HCT116 (cell line): ENCODE measurements around the gene PCDHB12. TPM values are rescaled to one million over a fixed set of nuclear protein-coding genes. Genes with fewer than 3 reads are reported as not detected.
"Not testable (repeated sequence)": the region's sequence is repeated elsewhere in the genome, so short reads cannot be mapped to it uniquely, and the experiment has no call there.

Experiments used
- ATAC-seq: fragments of 200-7000 bp; cut with Tn5 transposase; 2 replicates; pipeline ENCODE4 v1.9.1; 2020; ENCODE audit warnings: mild to moderate bottlenecking, moderate library complexity
- BruUV-seq: library from RNA; stranded (reverse); fragments of 400-500 nt; replicated peaks from 2 replicates; lab custom pipeline; 2021; lab: Mats Ljungman, UMichigan
- CTCF ChIA-PET: fragments of 300-600 bp; sonication (Branson Sonifier 250); formaldehyde crosslinking; loops from one replicate; lab custom pipeline; 2021; ENCODE audit warnings: antibody characterized with exemption; lab: Charles Lee
- POLR2A ChIA-PET: fragments of 300-600, 350-600 bp; sonication (Branson Sonifier 250); formaldehyde crosslinking; loops from one replicate; lab custom pipeline; 2021; ENCODE audit warnings: antibody characterized with exemption; lab: Charles Lee
- RAD21 ChIA-PET, 2 experiments: fragments of 300-600 bp; sonication (Branson Sonifier 250); formaldehyde crosslinking; loops; one replicate each; lab custom pipeline; 2023; ENCODE audit warnings: low total read pairs in 2 of 2; ENCODE audit not compliant: uncharacterized antibody in 2 of 2, unreplicated experiment in 2 of 2, low non-redundant PET in 1 of 2; lab: Charles Lee
- DNase-seq: peaks from one replicate; pipeline ENCODE4 v3.0.0-alpha.2; 2010; ENCODE audit warnings: low read depth, low spot score
- H2AFZ ChIP-seq: fragments of 200-600 bp; shearing (Covaris generic), sonication (generic); 2 replicates; pipeline ENCODE4 v1.6.1; 2017; ENCODE audit warnings: low read depth, mixed run types, mixed read lengths, antibody characterized with exemption, low read length; ENCODE audit not compliant: poor library complexity, severe bottlenecking
- H3K27ac ChIP-seq: 2 replicates; pipeline ENCODE4 v1.5.1; 2012; ENCODE audit warnings: low read depth, low read length
- H3K27me3 ChIP-seq: fragments of 200-600 bp; sonication (generic); 2 replicates; pipeline ENCODE4 v1.6.1; 2016; ENCODE audit warnings: mixed run types, low read length, mixed read lengths; ENCODE audit not compliant: insufficient read depth
- H3K36me3 ChIP-seq, 2 experiments: fragments of 200-500 bp in 1 of 2; fragments of 200-600 bp in 1 of 2; sonication (Bioruptor generic) in 1 of 2; sonication (generic) in 1 of 2; 2 replicates each; pipeline versions ENCODE4 v1.5.1 to v1.6.1; 2014 to 2016; ENCODE audit warnings: low read length in 2 of 2, inconsistent platforms in 1 of 2, mixed read lengths in 1 of 2, mixed run types in 1 of 2; ENCODE audit not compliant: insufficient read depth in 2 of 2, control insufficient read depth in 1 of 2
- H3K4me1 ChIP-seq, 2 experiments: fragments of 200-600 bp in 1 of 2; sonication (generic) in 1 of 2; 2 replicates each; pipeline versions ENCODE4 v1.5.1 to v1.6.1; 2012 to 2017; ENCODE audit warnings: low read length in 2 of 2, inconsistent platforms in 1 of 2, mild to moderate bottlenecking in 1 of 2, mixed read lengths in 1 of 2, mixed run types in 1 of 2, moderate library complexity in 1 of 2; ENCODE audit not compliant: insufficient read depth in 2 of 2, control insufficient read depth in 1 of 2
- H3K4me2 ChIP-seq: fragments of 200-600 bp; sonication (generic); 2 replicates; pipeline ENCODE4 v1.6.1; 2017; ENCODE audit warnings: mixed run types, low read length, mixed read lengths
- H3K4me3 ChIP-seq, 2 experiments: fragments of 200-600 bp in 1 of 2; sonication (generic) in 1 of 2; replicated peaks in 1 of 2; 2 replicates each; pipeline ENCODE4 v1.5.1; 2011 to 2016; ENCODE audit warnings: low read length in 2 of 2, control low read depth in 1 of 2, low read depth in 1 of 2, mild to moderate bottlenecking in 1 of 2, mixed read lengths in 1 of 2, mixed run types in 1 of 2
- H3K79me2 ChIP-seq: fragments of 200-600 bp; sonication (generic); 2 replicates; pipeline ENCODE4 v1.6.1; 2017; ENCODE audit warnings: mild to moderate bottlenecking, mixed run types, low read length, moderate library complexity, mixed read lengths; ENCODE audit not compliant: insufficient read depth
- H3K9ac ChIP-seq: fragments of 200-600 bp; sonication (generic); 2 replicates; pipeline ENCODE4 v1.6.1; 2016; ENCODE audit warnings: low read length, mixed read lengths
- H3K9me2 ChIP-seq: fragments of 200-600 bp; sonication (generic), shearing (Covaris generic); 2 replicates; pipeline ENCODE4 v1.6.1; 2017; ENCODE audit warnings: mixed run types, mild to moderate bottlenecking, moderate library complexity; ENCODE audit not compliant: insufficient read depth
- H3K9me3 ChIP-seq, 2 experiments: fragments of 200-500 bp in 1 of 2; fragments of 200-600 bp in 1 of 2; sonication (Bioruptor generic) in 1 of 2; sonication (generic) in 1 of 2; 2 replicates each; pipeline ENCODE4 v1.6.1; 2014 to 2017; ENCODE audit warnings: low read length in 2 of 2, mixed read lengths in 2 of 2, inconsistent platforms in 1 of 2, low read depth in 1 of 2, mild to moderate bottlenecking in 1 of 2, mixed run types in 1 of 2, moderate library complexity in 1 of 2; ENCODE audit not compliant: control insufficient read depth in 1 of 2, insufficient read depth in 1 of 2
- H4K20me1 ChIP-seq: fragments of 200-600 bp; sonication (generic), shearing (Covaris generic); 2 replicates; pipeline ENCODE4 v1.6.1; 2017; ENCODE audit warnings: mixed run types, mild to moderate bottlenecking, moderate library complexity; ENCODE audit not compliant: insufficient read depth
- RAD21 ChIP-seq: IDR thresholded peaks from 2 replicates; pipeline ENCODE4 v1.6.1; 2012; ENCODE audit warnings: low read depth, mild to moderate bottlenecking
- TCF7L2 ChIP-seq: IDR thresholded peaks from 2 replicates; pipeline ENCODE4 v1.7.0; 2011; ENCODE audit warnings: borderline replicate concordance, inconsistent platforms; ENCODE audit not compliant: insufficient read depth, insufficient read length; ENCODE audit errors: extremely low read depth
- intact Hi-C: fragments of 100-400 bp; cut with micrococcal nuclease; formaldehyde crosslinking; loops from 2 replicates; pipeline ENCODE4 v1.10.0; 2022
- total RNA-seq: library from RNA; stranded (reverse); gene quantifications from one replicate; pipeline ENCODE4 v1.2.1, GENCODE V29; 2021; ENCODE audit not compliant: unreplicated experiment

Gene PCDHB12
- total RNA-seq, 1 experiment from 2014 or later: not detected

DNA sequence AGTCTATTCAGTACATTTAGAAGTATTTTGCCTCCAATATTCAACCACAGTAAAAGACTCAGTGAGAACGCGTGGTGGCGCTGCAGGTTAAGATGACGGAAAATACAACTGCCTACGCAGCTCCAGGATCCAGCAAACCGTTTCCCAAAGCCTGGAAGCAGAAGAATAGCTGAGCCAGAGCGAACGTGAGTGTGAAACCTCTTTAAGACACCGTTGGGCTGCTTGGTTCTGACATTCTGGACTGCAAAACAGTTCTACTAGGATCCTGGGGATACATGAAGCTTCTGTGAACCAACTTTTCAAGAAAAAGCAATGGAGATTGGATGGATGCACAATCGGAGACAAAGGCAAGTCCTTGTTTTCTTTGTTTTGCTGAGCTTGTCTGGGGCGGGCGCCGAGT is 26.3 kb upstream of the PCDHB12 start, which contains the start of gene PCDHB16:
Gene PCDHB16 (plus strand): TSS at position 140 of the 400 bp plus-strand sequence. CDS start 173 bp downstream, at position 313.
- Histone ChIP-seq H3K36me3 (no peaks in the 10 kb centered on the region), H3K4me3 (no peak within 1 kb of the TSS), H3K9me2 (no peaks in the 10 kb centered on the region), H3K4me2 (no peak within 1 kb of the TSS), H3K27me3 (no peaks in the 10 kb centered on the region), H3K4me1 (no peaks in the 10 kb centered on the region), H3K27ac (no peak within 1 kb of the TSS), H3K9ac (no peak within 1 kb of the TSS), H4K20me1 (no peaks in the 10 kb centered on the region), H3K9me3 (peaks cover 0 to 6% of the 10 kb centered on the region in 2 experiments; a peak in 2 of 4 replicates), H3K79me2 (no peaks in the 10 kb centered on the region), H2AFZ (no peak within 1 kb of the TSS)
- DNase-seq (no peak), ATAC-seq (no peak)
- ChIA-PET CTCF (no interaction called here), RAD21 (no interaction called here), POLR2A (no interaction called here)
- peak; percentile 7; the same call in 1 of the 2 replicates for TF ChIP-seq RAD21
- TF ChIP-seq TCF7L2: no peak
- BruUV-seq: no TSS peak
- intact Hi-C loops: no loop called here

DNA sequence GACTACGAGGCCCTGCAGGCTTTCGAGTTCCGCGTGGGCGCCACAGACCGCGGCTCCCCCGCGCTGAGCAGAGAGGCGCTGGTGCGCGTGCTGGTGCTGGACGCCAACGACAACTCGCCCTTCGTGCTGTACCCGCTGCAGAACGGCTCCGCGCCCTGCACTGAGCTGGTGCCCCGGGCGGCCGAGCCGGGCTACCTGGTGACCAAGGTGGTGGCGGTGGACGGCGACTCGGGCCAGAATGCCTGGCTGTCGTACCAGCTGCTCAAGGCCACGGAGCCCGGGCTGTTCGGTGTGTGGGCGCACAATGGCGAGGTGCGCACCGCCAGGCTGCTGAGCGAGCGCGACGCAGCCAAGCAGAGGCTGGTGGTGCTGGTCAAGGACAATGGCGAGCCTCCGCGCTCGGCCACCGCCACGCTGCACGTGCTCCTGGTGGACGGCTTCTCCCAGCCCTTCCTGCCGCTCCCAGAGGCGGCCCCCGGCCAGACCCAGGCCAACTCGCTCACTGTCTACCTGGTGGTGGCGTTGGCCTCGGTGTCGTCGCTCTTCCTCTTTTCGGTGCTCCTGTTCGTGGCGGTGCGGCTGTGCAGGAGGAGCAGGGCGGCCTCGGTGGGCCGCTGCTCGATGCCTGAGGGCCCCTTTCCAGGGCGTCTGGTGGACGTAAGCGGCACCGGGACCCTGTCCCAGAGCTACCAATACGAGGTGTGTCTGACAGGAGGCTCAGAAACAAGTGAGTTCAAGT is 24.2 kb upstream of the PCDHB12 start:
- H3K79me2 ChIP-seq, RAD21 ChIA-PET, H4K20me1 ChIP-seq, H3K9me3 ChIP-seq, H3K4me3 ChIP-seq, H3K9me2 ChIP-seq, CTCF ChIA-PET, ATAC-seq, DNase-seq, BruUV-seq, H2AFZ ChIP-seq, H3K36me3 ChIP-seq, POLR2A ChIA-PET, intact Hi-C loops, H3K4me1 ChIP-seq, H3K27me3 ChIP-seq, H3K27ac ChIP-seq, H3K4me2 ChIP-seq, H3K9ac ChIP-seq: not testable (repeated sequence)
